HG03460 (cell line): ENCODE data around the gene SLC35B2.

ENCODE experiments used
- ATAC-seq: cut with Tn5 transposase; IDR thresholded peaks from one replicate; pipeline ENCODE4 v1.9.1; 2021; ENCODE audit not compliant: unreplicated experiment

The SLC35B2 gene, protein sequence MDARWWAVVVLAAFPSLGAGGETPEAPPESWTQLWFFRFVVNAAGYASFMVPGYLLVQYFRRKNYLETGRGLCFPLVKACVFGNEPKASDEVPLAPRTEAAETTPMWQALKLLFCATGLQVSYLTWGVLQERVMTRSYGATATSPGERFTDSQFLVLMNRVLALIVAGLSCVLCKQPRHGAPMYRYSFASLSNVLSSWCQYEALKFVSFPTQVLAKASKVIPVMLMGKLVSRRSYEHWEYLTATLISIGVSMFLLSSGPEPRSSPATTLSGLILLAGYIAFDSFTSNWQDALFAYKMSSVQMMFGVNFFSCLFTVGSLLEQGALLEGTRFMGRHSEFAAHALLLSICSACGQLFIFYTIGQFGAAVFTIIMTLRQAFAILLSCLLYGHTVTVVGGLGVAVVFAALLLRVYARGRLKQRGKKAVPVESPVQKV

GRCh38 chr6:44257025-44257752 is at the start of gene SLC35B2:
TSS of gene SLC35B2 (minus strand) at chr6:44257528. CDS start at chr6:44257410, 118 bp downstream.
- ATAC-seq = peak; percentile 43

GRCh38 chr6:44306710-44307109 is 49.4 kb upstream of the SLC35B2 start:
- no peak for ATAC-seq

DNA sequence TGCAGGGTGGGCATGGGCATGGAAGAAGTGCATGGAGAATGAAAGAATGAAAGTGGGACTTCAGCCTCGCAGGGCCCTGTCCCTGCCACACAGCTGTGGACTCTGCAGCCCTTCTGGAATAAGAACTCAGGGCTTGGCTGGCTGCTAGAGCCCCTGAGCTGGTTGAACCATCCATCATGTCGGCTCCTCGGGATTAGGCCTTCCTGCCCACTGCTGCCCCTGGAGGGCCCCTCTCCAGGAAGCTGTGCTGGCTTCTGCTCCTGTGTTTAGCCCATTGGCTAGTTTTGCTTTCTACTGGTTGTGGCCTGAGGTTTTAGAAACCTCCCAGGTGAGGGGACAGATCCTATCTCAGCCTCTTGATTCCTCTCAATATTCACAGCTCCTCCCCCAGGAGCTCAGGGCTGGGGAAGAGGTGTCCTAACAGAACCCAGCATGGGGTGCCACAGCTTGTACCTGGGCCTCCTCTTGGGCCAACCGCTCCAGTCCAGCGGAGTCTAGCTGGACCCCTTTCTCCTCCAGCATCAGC is 47.9 kb upstream of the SLC35B2 start:
- ATAC-seq = no peak

DNA sequence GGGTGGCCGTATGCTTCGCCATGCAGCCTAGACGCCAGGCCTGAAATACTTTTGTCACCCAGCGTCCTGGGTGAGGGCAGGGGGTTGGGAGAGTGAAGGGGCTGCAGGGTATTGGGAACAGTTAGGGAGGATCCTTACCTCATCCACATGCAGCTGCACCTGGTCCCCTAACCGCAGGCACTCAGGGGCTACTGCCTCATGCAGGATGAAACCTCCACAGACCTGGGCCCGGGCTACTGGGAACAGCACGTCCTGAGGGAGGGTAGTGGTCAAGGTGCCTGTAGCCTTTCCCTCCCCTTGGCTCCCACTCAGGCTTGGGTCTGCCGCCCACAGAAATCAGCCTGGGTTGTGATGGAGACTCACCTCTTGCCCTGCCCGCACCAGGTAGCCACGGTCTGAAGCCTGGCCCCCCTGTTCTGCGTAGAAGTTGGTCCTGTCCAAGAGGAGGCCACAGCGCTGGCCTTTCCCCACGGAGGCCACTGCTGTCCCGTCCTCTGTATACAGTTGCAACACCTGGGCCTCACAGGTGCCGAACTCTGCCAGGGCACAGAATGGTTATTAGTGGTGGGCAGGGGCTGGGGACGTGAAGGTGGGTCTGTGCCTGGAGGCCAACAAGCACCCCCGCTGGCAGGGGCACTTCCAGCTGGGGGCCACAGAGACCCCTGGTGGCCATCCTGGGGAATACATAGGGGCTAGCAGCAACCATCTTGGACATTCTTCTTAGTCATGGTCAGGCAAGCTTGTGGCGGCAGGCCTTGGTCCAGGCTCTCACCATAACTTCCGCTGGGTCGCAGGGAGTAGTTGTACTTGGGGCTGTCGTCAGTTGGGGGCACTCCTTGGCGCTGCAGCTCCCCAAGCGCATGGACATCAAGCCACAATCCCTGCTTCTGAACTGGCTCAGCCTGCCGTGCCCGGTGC is 47.2 kb upstream of the SLC35B2 start:
- no peak for ATAC-seq

DNA sequence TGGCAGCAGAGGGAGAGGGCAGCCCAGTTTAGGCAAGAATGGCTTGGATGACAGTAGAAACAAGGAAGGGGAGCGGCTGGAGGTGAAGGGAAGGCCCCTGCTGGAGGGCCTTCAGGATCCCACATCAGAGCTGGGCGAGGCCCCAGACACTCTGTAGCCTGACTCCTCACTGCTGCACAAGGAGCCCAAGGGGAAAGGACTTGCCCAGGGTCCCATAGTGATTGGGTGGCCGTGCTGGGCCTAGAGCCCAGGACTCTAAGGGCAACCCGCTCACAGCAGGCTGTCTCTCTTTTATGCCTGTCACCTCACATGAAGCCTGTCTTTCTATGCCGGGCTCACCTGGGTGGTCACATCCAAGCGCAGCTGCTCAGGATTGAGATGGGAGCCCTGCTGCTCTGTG is 46.5 kb upstream of the SLC35B2 start:
- no peak for ATAC-seq

DNA sequence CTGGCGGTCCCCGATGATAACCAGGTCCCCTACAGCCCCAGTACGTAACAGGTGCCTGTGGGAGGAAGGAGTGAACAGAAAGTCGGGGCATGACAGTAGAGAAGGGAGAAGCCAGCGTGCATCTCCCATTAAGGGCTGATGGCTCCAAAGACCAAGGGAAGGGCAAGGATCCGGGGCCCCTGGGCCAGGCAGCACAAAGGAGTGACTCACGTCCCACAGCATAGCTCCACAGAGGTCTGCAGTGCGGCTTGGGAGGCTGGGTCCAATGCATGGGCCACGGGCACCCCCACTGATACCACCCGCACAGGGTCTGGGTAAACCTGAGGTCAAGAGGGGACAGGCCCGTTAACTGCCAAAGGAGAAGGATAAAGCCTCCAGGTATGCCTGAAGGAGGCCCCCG is 45.5 kb upstream of the SLC35B2 start:
- no peak for ATAC-seq

GRCh38 chr6:44301782-44302564 is 44.6 kb upstream of the SLC35B2 start:
- no peak for ATAC-seq

GRCh38 chr6:44301106-44301505 is 43.8 kb upstream of the SLC35B2 start:
- no peak for ATAC-seq

DNA sequence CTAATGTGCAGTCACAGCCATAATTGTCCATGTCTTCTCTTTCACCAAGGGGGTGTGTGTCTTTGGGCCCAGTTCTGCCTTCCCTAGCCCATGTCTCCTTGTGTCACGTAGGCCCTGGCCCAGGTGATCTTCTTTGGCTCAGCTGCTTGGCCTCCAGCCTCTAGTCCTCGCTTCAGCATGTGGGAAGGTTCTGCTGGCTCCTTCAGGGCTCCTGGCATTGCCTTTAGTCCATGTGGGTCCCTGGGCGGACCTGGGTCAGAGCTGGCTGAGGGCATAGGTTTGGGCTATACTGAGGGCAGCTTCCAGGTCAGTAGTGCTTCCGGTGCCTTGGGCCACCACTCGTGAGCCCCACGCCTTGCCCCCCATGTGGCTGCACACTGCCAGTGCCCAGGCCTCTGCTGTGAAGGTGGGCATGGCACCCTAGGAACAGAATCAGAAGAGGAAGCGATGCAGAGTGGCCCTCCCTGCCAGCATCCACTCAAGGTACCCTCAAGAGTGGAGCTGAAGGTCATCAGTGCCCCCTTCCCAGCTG is 43.0 kb upstream of the SLC35B2 start:
- no peak for ATAC-seq

- no peak for ATAC-seq
Observed at GRCh38 chr6:44298864-44299263, 41.5 kb upstream of the SLC35B2 start.

GRCh38 chr6:44298055-44298803 is 40.9 kb upstream of the SLC35B2 start:
- ATAC-seq = no peak

DNA sequence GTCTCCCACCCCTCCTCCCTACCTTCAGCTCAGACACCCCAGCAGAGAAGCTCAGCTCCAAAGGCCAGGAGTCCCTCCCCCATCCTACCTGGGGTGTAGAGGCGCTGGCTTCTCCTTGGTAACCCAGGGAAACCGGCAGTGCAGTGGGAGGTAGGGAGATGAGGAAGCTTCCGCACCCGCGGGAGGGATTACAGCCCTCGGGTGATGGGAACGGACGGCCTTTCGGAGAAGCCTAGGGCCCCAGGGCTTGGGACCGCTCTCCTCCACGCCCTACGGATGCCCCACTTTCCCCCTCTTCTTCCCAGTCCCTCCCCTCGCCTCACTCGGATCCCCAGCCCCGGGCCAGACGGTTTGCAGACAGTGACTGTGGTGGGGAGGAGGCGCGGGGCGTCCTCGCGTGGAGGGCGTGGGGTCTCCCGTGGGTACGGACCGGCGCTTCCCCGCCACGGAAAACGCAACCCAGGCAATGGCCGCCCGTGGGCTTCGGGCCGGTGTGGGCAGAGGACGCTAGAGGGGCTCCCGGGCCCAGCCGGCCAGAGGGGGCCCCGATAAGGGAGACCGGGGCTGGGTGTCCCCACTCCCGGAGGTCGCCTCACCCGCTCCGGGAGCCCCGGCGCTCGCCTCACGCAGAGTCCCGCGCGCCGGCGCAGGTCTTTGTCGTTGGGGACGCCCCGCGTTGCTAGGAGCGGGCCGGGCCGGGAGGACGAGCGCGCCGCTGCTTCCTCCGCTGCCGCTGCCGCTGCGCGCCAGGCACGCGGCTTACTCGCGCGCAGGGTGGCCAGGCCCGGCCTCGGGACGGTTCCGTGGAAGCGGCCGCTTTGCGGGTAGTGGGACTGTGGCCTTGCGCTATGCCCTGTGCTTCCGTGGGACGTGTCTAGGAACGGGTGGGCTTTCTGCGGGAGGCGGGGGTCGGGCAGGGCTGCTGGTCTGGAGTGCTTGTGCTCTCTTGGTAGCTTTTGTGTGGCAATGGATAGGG is 40.0 kb upstream of the SLC35B2 start:
- ATAC-seq = no peak

DNA sequence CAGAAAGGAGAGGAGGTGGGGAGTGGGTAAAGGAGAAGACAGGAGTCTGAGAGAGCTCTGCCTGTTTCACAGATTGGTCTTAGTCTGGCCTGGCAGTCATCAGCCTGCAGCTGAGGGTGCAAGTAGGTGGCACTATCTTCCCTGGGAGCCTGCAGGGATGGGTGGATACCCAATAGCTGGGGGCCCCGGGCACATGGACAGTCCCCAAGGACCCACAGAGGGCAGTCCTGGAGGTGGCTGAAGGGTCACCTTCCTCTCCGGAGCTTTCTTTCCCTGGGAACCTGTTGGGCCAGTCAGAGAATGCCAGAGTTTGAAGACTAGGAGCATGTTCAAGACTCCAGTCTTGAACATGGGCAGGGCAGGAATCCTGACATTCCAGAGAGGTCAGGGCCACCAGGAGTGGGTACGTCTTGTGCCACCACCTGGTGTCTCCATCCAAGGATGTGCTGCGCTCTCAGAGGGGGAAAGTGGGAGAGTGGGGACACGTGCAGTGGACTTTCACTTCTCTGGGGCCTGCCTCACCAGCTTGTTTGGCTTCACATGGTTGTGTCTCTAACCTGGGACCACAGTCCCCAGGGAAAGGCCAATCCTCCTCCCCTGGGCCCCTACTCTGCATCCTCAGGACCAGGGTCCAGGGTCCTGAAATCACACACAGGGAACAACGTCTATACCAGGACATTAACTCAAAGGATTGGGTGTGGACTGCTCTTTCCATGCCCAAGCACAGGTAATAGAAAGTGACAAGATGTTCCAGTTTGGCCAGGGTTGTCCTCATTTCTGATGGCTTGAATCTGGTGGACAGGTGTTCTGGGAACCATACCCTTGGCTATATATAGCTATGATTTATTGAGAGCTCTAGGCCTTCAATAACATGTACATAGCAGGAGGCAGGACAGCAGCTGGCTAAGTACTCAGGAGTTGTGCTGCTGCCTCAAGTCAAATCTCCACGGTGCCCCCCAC is 37.8 kb upstream of the SLC35B2 start:
- ATAC-seq = no peak

- ATAC-seq = no peak
Observed at GRCh38 chr6:44292661-44293365, 35.5 kb upstream of the SLC35B2 start.

GRCh38 chr6:44291841-44292240 is 34.5 kb upstream of the SLC35B2 start:
- no peak for ATAC-seq

DNA sequence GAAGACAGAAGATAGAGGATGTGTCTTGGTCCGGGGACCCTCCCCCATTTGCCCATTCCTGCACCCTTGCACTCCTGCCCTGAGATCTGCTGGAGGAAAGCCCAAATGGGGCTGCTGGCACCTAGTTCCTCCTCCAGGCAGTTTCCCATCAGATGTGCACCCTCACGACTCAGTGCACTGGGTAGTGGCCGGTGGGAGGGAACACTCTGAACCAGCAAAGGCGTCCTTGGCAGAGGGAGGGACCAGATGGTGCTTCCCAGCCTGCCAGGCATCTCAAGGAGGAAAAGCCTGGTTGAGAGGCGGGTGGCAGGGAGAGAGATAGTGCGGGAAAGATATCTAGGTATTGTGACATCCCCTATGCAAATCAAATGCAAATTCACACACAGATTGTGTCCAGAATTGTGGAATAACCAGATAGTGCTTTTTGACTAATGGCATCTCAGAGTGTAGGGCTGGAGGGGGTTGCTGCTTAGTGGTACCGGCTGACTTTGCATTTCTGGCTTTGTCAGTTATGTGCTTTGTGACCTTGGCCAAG is 32.5 kb upstream of the SLC35B2 start:
- ATAC-seq = no peak
